Duodenal mucosa (tissue), 2 donors: ENCODE measurements around the gene FGFR3.

Experiments used
- H3K27ac ChIP-seq: one replicate; pipeline ENCODE4 v1.7.0; 2013; ENCODE audit warnings: low read depth, low read length
- H3K27me3 ChIP-seq, 2 donors: one replicate each; pipeline ENCODE4 v1.7.0; 2013; ENCODE audit warnings: low read length in 2 of 2, control low read depth in 1 of 2; ENCODE audit not compliant: insufficient read depth in 2 of 2, control insufficient read depth in 1 of 2
- H3K36me3 ChIP-seq, 2 donors: one replicate each; pipeline ENCODE4 v1.7.0; 2013; ENCODE audit warnings: low read length in 2 of 2, control low read depth in 1 of 2; ENCODE audit not compliant: insufficient read depth in 2 of 2, control insufficient read depth in 1 of 2
- H3K4me1 ChIP-seq, 2 donors: one replicate each; pipeline ENCODE4 v1.7.0; 2013; ENCODE audit warnings: low read length in 2 of 2, control low read depth in 1 of 2; ENCODE audit not compliant: insufficient read depth in 2 of 2, control insufficient read depth in 1 of 2
- H3K4me3 ChIP-seq, 2 donors: one replicate each; pipeline ENCODE4 v1.7.0; 2013; ENCODE audit warnings: low read length in 2 of 2, low read depth in 1 of 2
- H3K9ac ChIP-seq, 2 donors: one replicate each; pipeline ENCODE4 v1.7.0; 2013; ENCODE audit warnings: low read length in 2 of 2, low read depth in 1 of 2
- H3K9me3 ChIP-seq, 2 donors: one replicate each; pipeline ENCODE4 v1.7.0; 2013; ENCODE audit warnings: low read length in 2 of 2, control low read depth in 1 of 2; ENCODE audit not compliant: control insufficient read depth in 1 of 2

Gene FGFR3

DNA sequence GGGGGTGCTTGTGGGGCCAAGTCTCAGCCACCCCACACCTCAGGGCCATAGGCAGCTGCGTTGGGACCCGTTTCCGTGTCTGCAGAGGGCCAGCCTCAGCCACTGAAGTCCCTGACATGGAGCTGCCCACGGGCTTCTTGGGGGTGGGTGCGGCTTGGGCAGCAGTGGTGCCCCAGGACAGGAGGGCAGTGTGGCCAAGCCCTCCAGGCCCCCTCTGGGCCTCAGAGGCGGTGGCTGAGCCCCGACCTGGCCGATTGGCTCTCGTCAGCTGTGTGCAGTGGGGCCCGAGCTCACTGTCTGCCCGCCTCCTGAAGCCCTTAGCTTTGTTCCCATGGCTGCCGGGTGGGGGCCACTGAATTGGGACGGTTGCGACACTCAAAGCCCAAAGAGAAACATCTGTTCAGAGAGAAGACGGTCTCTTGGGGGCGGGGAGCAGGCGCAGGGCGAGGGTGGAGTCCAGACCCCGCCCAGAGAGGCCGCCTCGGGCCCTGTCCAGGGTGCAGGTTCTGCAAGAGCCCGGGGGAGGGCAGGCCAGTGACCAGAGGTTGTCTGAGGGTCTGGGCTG lies 9.1 kb downstream of the FGFR3 start:
- Histone ChIP-seq H3K27me3 (no peaks in the 10 kb centered on the region), H3K27ac (no peak overlapping the region), H3K36me3 (peaks cover 0 to 30% of the 10 kb centered on the region in 2 donors), H3K4me1 (peaks cover 23 to 28% of the 10 kb centered on the region in 2 donors), H3K9ac (no peak overlapping the region), H3K9me3 (no peaks in the 10 kb centered on the region), H3K4me3 (no peak overlapping the region)

DNA sequence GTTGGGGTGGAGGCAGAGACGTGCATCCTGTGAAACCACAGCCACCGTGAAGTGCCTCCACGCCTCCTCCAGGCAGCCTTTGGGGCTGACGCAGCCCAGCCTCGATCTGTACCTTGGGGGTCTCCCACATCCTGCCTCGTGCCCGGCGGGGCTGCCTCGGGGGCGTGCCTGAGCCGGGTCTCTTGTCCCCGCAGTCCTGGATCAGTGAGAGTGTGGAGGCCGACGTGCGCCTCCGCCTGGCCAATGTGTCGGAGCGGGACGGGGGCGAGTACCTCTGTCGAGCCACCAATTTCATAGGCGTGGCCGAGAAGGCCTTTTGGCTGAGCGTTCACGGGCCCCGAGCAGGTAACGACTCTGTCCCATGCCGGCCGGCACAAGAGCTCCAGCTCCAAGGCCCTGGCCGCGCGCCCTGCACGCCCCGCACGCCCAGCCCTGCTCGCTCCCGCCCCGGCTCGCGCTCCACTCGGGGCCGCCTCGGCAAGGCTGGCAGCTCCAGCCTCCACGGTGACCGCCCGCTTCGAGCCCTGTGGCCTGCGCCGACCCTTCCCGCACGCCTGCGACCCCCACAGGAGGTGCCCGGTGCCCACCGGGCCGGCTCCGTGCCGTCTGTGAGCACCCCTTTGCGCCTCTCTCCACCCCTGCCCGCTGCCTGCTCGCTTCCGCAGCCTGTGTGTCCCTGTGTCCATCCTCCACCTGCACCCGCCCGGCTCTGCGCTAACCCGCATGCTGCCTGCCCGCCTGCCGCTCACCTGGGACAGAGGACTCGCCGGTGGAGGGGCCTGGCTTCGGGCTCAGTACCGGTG lies 9.8 kb downstream of the FGFR3 start:
- H3K9ac ChIP-seq: no peak overlapping the region
- H3K36me3 ChIP-seq: peaks cover 0 to 33% of the 10 kb centered on the region in 2 donors
- no peaks in the 10 kb centered on the region for H3K9me3 ChIP-seq
- H3K4me3 ChIP-seq: no peak overlapping the region
- H3K27ac ChIP-seq: no peak overlapping the region
- H3K4me1 ChIP-seq: peaks cover 16 to 22% of the 10 kb centered on the region in 2 donors
- H3K27me3 ChIP-seq: no peaks in the 10 kb centered on the region

DNA sequence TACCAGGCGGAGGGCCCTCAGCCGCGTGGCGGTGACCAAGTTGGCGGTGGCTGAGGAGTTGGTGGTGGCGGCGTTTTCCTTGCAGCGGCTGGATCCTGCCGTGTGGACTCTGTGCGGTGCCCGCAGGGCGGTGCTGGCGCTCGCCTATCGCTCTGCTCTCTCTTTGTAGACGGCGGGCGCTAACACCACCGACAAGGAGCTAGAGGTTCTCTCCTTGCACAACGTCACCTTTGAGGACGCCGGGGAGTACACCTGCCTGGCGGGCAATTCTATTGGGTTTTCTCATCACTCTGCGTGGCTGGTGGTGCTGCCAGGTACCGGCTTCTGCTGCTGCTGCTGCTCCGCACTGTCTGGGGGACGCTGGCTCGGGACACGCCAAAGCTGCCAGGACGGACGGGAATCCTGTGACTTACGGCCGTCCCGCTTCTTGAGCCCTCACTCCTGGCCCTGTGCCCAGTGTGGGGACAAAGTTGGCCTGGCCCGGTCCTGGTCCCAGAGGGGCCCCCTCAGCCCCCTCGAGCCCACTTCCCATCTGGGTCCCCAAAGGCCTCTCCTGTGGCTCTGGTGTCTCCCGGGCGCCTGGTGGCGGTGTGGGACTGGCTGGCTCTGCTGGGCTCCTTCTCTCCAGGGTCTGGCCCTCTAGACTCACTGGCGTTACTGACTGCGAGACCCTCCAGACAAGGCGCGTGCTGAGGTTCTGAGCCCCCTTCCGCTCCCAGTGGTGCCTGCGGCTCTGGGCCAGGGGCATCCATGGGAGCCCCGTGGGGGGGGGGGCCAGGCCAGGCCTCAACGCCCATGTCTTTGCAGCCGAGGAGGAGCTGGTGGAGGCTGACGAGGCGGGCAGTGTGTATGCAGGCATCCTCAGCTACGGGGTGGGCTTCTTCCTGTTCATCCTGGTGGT lies 10.7 kb downstream of the FGFR3 start:
- Histone ChIP-seq H3K27ac (no peak overlapping the region), H3K27me3 (no peaks in the 10 kb centered on the region), H3K4me3 (no peak overlapping the region), H3K9ac (no peak overlapping the region), H3K36me3 (peaks cover 0 to 33% of the 10 kb centered on the region in 2 donors), H3K4me1 (peaks cover 13 to 16% of the 10 kb centered on the region in 2 donors), H3K9me3 (no peaks in the 10 kb centered on the region)

GRCh38 chr4:1804638-1805492 lies 11.8 kb downstream of the FGFR3 start:
- Histone ChIP-seq H3K4me3 (no peak overlapping the region), H3K36me3 (peaks cover 0 to 33% of the 10 kb centered on the region in 2 donors), H3K9ac (no peak overlapping the region), H3K4me1 (peaks cover 3 to 5% of the 10 kb centered on the region in 2 donors), H3K27me3 (no peaks in the 10 kb centered on the region), H3K27ac (no peak overlapping the region), H3K9me3 (no peaks in the 10 kb centered on the region)

- Histone ChIP-seq H3K4me1 (no peaks in the 10 kb centered on the region), H3K9ac (no peak overlapping the region), H3K9me3 (no peaks in the 10 kb centered on the region), H3K4me3 (no peak overlapping the region), H3K36me3 (peaks cover 0 to 33% of the 10 kb centered on the region in 2 donors), H3K27me3 (no peaks in the 10 kb centered on the region), H3K27ac (no peak overlapping the region)
Measured at GRCh38 chr4:1805493-1806222, 12.6 kb downstream of the FGFR3 start.

DNA sequence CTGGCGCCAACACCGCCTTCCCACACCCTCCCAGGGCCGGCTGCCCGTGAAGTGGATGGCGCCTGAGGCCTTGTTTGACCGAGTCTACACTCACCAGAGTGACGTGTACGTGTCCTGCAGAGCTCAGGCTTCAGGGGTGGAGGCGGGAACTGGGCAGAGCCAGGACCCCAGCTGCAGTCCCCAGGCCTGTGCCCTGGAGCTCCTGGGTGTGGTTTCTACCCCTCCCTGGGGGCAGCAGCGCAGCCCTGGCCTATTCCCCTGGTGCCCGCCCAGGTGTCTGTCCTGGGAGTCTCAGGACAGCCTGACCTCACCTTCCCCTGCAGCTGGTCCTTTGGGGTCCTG lies 13.1 kb downstream of the FGFR3 start:
- Histone ChIP-seq H3K36me3 (peaks cover 0 to 33% of the 10 kb centered on the region in 2 donors), H3K9me3 (no peaks in the 10 kb centered on the region), H3K4me3 (no peak overlapping the region), H3K9ac (no peak overlapping the region), H3K27me3 (no peaks in the 10 kb centered on the region), H3K4me1 (no peaks in the 10 kb centered on the region), H3K27ac (no peak overlapping the region)

DNA sequence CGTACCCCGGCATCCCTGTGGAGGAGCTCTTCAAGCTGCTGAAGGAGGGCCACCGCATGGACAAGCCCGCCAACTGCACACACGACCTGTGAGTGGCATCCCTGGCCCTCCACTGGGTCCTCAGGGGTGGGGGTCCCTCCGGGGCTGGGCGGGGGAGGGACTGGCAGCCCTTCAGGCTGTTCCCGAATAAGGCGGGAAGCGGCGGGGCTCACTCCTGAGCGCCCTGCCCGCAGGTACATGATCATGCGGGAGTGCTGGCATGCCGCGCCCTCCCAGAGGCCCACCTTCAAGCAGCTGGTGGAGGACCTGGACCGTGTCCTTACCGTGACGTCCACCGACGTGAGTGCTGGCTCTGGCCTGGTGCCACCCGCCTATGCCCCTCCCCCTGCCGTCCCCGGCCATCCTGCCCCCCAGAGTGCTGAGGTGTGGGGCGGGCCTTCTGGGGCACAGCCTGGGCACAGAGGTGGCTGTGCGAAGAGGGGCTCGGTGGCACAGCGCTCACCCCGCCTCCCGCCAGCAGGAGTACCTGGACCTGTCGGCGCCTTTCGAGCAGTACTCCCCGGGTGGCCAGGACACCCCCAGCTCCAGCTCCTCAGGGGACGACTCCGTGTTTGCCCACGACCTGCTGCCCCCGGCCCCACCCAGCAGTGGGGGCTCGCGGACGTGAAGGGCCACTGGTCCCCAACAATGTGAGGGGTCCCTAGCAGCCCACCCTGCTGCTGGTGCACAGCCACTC lies 13.7 kb downstream of the FGFR3 start:
- Histone ChIP-seq H3K9ac (no peak overlapping the region), H3K4me3 (no peak overlapping the region), H3K27me3 (no peaks in the 10 kb centered on the region), H3K36me3 (peaks cover 0 to 32% of the 10 kb centered on the region in 2 donors), H3K9me3 (no peaks in the 10 kb centered on the region), H3K4me1 (no peaks in the 10 kb centered on the region), H3K27ac (no peak overlapping the region)

DNA sequence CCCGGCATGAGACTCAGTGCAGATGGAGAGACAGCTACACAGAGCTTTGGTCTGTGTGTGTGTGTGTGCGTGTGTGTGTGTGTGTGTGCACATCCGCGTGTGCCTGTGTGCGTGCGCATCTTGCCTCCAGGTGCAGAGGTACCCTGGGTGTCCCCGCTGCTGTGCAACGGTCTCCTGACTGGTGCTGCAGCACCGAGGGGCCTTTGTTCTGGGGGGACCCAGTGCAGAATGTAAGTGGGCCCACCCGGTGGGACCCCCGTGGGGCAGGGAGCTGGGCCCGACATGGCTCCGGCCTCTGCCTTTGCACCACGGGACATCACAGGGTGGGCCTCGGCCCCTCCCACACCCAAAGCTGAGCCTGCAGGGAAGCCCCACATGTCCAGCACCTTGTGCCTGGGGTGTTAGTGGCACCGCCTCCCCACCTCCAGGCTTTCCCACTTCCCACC lies 14.3 kb downstream of the FGFR3 start:
- Histone ChIP-seq H3K27ac (no peak overlapping the region), H3K9me3 (no peaks in the 10 kb centered on the region), H3K4me3 (no peak overlapping the region), H3K36me3 (peaks cover 0 to 31% of the 10 kb centered on the region in 2 donors), H3K27me3 (no peaks in the 10 kb centered on the region), H3K4me1 (no peaks in the 10 kb centered on the region), H3K9ac (no peak overlapping the region)

GRCh38 chr4:1808396-1808795 lies 15.3 kb downstream of the FGFR3 start:
- H3K27ac ChIP-seq: no peak overlapping the region
- H3K4me3 ChIP-seq: no peak overlapping the region
- no peaks in the 10 kb centered on the region for H3K9me3 ChIP-seq
- H3K4me1 ChIP-seq: no peaks in the 10 kb centered on the region
- no peaks in the 10 kb centered on the region for H3K27me3 ChIP-seq
- no peak overlapping the region for H3K9ac ChIP-seq
- peaks cover 3 to 39% of the 10 kb centered on the region in 2 donors for H3K36me3 ChIP-seq
